Erythroblast (primary cell): ENCODE data around the gene MED28.

ENCODE experiments used
- GATA1 ChIP-seq: IDR thresholded peaks from 2 replicates; pipeline ENCODE4 v1.6.1; 2011; ENCODE audit warnings: low read depth, mild to moderate bottlenecking, control low read depth, low read length, moderate library complexity
- POLR2A ChIP-seq: IDR thresholded peaks from 2 replicates; pipeline ENCODE4 v1.6.1; 2011; ENCODE audit warnings: mild to moderate bottlenecking, low read length

GRCh38 chr4:17618926-17619325 lies 4.5 kb downstream of the MED28 start:
- TF ChIP-seq POLR2A (no peak), GATA1 (no peak)
